Measurements from ENCODE around the gene STN1. TPM values are rescaled to one million over a fixed set of nuclear protein-coding genes. Genes with fewer than 3 reads are reported as not detected.

Gene STN1
- total RNA-seq, 1 donor from 2014 or later = 17.3 TPM

DNA sequence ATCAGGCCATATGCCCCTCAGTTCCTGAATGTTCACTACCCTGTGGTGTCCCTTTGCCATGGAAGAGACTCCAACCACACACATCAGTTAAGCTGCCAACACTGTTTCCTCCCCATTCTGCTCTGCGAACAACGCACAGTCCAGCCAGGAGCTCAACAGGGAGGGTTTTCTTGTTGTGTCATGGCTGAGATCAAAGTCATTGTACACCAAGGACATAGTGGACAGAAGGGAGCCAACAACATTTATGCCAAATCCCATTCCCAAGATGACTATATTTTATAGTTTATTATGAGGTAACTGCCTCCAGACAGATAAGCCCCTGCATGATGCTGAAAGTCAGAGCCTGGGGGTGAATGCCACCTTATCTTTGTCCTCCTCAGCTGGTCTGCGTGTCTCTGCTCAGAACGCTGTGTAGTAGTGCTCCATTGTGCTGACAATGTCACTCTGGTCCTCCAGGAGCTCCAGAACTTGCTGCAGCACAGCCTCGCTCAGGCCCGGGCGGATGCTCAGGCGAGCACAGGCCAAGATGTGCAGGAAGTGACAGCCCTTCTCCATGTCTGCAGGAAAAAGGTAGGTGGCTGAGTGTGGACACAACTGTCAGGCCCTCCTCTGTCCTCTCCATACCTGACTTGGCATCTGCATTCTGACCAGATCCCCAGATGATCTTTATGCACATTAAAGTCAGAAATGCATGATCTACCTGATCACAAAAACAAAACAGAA, 35.5 kb downstream of the STN1 start:
- H3K36me3 ChIP-seq (ENCODE audit: insufficient read depth, low read length) = peaks cover 9% of the 10 kb centered on the region
- no peak overlapping the region for H3K27ac Mint-ChIP-seq (ENCODE audit: unreplicated experiment)

DNA sequence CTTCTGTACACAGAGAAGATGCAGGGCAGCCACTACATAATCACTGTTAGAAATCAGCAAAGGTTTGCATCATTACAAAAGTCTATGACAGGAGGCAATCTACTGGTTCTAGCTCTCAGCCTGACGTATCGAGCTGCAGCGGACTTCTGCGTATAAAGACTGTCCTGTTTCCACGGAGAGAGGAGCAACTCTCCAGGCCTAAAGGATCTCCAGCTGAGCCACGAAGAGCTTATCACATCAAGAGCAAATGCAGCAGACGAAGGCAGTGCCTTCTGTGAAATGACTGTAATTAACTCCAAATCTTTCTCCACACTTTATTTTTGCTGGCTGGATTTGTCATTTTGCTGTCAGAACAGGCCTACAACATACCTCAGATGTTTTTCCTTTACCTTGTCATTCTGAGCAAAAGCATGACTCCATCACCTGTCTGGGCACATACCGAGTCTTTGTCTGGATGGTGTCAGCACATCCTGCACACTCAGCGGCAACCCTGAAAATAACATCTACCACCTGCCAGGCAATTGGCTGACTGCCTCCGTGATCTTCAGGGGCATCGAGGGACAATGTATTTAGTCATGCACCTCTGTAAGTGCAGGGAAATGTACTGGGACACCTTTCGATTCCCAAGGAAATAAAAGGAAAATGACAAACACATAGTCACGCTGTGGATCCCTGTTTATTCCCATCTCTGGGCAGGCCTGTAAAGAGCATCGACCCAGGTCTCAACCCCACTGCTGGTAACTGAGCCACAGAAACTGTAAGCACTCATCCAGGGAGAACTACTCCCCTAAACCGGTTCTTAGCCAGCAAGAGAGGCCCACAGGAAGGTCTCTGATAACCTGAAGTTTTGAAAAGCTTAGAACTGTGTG, 36.3 kb downstream of the STN1 start:
- H3K27me3 ChIP-seq (ENCODE audit: insufficient read depth, low read length) = no peaks in the 10 kb centered on the region
- H3K4me2 ChIP-seq (ENCODE audit: low read length) = no peak overlapping the region
- FAIRE-seq = no peak
- Mint-ChIP-seq H3K4me3 (ENCODE audit: unreplicated experiment) (no peak overlapping the region), H3K27ac (ENCODE audit: unreplicated experiment) (no peak overlapping the region), H3K4me1 (ENCODE audit: low read depth, unreplicated experiment) (no peaks in the 10 kb centered on the region), H3K9me3 (ENCODE audit: unreplicated experiment) (peaks cover 3% of the 10 kb centered on the region), H3K27me3 (ENCODE audit: low read depth, unreplicated experiment) (no peaks in the 10 kb centered on the region), H3K36me3 (ENCODE audit: low read depth, unreplicated experiment) (peaks cover 24% of the 10 kb centered on the region)
- peaks cover 9% of the 10 kb centered on the region for H3K36me3 ChIP-seq (ENCODE audit: insufficient read depth, low read length)
- peaks cover 4% of the 10 kb centered on the region for H4K20me1 ChIP-seq (ENCODE audit: insufficient read depth, low read length)
- H3K9ac ChIP-seq (ENCODE audit: low read length) = no peak overlapping the region
- no peak overlapping the region for H3K4me3 ChIP-seq (ENCODE audit: insufficient read depth, low read depth, low read length)
- TF ChIP-seq EZH2 (IDR thresholded peaks at IDR 0.05; ENCODE audit: insufficient read depth, low read length) = no peak
- TF ChIP-seq, protein P1, sequence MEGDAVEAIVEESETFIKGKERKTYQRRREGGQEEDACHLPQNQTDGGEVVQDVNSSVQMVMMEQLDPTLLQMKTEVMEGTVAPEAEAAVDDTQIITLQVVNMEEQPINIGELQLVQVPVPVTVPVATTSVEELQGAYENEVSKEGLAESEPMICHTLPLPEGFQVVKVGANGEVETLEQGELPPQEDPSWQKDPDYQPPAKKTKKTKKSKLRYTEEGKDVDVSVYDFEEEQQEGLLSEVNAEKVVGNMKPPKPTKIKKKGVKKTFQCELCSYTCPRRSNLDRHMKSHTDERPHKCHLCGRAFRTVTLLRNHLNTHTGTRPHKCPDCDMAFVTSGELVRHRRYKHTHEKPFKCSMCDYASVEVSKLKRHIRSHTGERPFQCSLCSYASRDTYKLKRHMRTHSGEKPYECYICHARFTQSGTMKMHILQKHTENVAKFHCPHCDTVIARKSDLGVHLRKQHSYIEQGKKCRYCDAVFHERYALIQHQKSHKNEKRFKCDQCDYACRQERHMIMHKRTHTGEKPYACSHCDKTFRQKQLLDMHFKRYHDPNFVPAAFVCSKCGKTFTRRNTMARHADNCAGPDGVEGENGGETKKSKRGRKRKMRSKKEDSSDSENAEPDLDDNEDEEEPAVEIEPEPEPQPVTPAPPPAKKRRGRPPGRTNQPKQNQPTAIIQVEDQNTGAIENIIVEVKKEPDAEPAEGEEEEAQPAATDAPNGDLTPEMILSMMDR (IDR thresholded peaks at IDR 0.05; ENCODE audit: insufficient read depth, low read depth, low read length) = no peak
- no peak for DNase-seq (ENCODE audit: low read depth)
- H3K27ac ChIP-seq (ENCODE audit: low read depth, low read length) = no peak overlapping the region
- H2AFZ ChIP-seq (ENCODE audit: low read depth, low read length) = no peak overlapping the region
- no peaks in the 10 kb centered on the region for H3K79me2 ChIP-seq (ENCODE audit: insufficient read depth, low read length)
- peaks cover 7% of the 10 kb centered on the region for H3K4me1 ChIP-seq (ENCODE audit: insufficient read depth, low read length)
- no peaks in the 10 kb centered on the region for H3K9me3 ChIP-seq (ENCODE audit: insufficient read depth, low read depth, low read length)

More for the DNA sequence above, 35.5 kb downstream of the STN1 start:
- TF ChIP-seq, protein P1 (IDR thresholded peaks at IDR 0.05; ENCODE audit: insufficient read depth, low read depth, low read length) = no peak
- TF ChIP-seq EZH2 (IDR thresholded peaks at IDR 0.05; ENCODE audit: insufficient read depth, low read length) = no peak
- Histone ChIP-seq H3K79me2 (ENCODE audit: insufficient read depth, low read length) (no peaks in the 10 kb centered on the region), H3K9ac (ENCODE audit: low read length) (no peak overlapping the region), H3K4me1 (ENCODE audit: insufficient read depth, low read length) (peaks cover 8% of the 10 kb centered on the region), H3K4me2 (ENCODE audit: low read length) (no peak overlapping the region), H3K27ac (ENCODE audit: low read depth, low read length) (no peak overlapping the region), H3K4me3 (ENCODE audit: insufficient read depth, low read depth, low read length) (no peak overlapping the region), H4K20me1 (ENCODE audit: insufficient read depth, low read length) (peaks cover 4% of the 10 kb centered on the region), H2AFZ (ENCODE audit: low read depth, low read length) (no peak overlapping the region), H3K9me3 (ENCODE audit: insufficient read depth, low read depth, low read length) (no peaks in the 10 kb centered on the region), H3K27me3 (ENCODE audit: insufficient read depth, low read length) (no peaks in the 10 kb centered on the region)
- H3K4me1 Mint-ChIP-seq (ENCODE audit: low read depth, unreplicated experiment) = no peaks in the 10 kb centered on the region
- FAIRE-seq (no peak), DNase-seq (ENCODE audit: low read depth) (no peak)
- H3K4me3 Mint-ChIP-seq (ENCODE audit: unreplicated experiment) = peak overlapping the region; percentile 62
- H3K9me3 Mint-ChIP-seq (ENCODE audit: unreplicated experiment) = peaks cover 3% of the 10 kb centered on the region
- no peaks in the 10 kb centered on the region for H3K27me3 Mint-ChIP-seq (ENCODE audit: low read depth, unreplicated experiment)
- peaks cover 24% of the 10 kb centered on the region for H3K36me3 Mint-ChIP-seq (ENCODE audit: low read depth, unreplicated experiment)

Data from astrocyte (in vitro differentiated cells and primary cell).